Activated T-cell treated with anti-CD3 and anti-CD28 coated beads, Interleukin-2, amount 50 U/mL, for 72 hours (primary cell): ENCODE measurements around the gene PPP1R14B. TPM values are rescaled to one million over a fixed set of nuclear protein-coding genes. Genes with fewer than 3 reads are reported as not detected.

Source experiments
- ATAC-seq, 2 donors: fragments of 150-1000 bp; cut with Tn5 transposase; replicated peaks in 1 of 2; 2 replicates each; pipeline ENCODE4 v1.10.0; 2021; ENCODE audit warnings: moderate library complexity in 2 of 2, mild to moderate bottlenecking in 1 of 2
- DNase-seq, 2 donors: peaks; one replicate each; pipeline ENCODE4 v3.0.0; 2021 to 2022; ENCODE audit warnings: mixed read lengths in 1 of 2
- H3K27ac Mint-ChIP-seq: one replicate; pipeline ENCODE4 v1.8.0; 2022; ENCODE audit warnings: mild to moderate bottlenecking, moderate library complexity, mixed read lengths
- H3K27me3 Mint-ChIP-seq: one replicate; pipeline ENCODE4 v1.8.0; 2022; ENCODE audit warnings: low read depth, mixed read lengths
- H3K36me3 Mint-ChIP-seq, 2 donors: one replicate each; pipeline ENCODE4 v1.8.0; 2022; ENCODE audit warnings: mixed read lengths in 2 of 2, mild to moderate bottlenecking in 1 of 2; ENCODE audit not compliant: insufficient read depth in 2 of 2
- H3K4me1 Mint-ChIP-seq: one replicate; pipeline ENCODE4 v1.8.0; 2022; ENCODE audit warnings: low read depth, mixed read lengths
- H3K4me3 Mint-ChIP-seq, 2 donors: one replicate each; pipeline ENCODE4 v1.8.0; 2022; ENCODE audit warnings: mild to moderate bottlenecking in 2 of 2, mixed read lengths in 2 of 2, moderate library complexity in 2 of 2
- H3K9me3 Mint-ChIP-seq, 2 donors: one replicate each; pipeline ENCODE4 v1.8.0; 2022; ENCODE audit warnings: mixed read lengths in 2 of 2
- total RNA-seq, 2 donors: library from RNA; stranded (reverse); gene quantifications; one replicate each; pipeline ENCODE4 v1.2.3, GENCODE V29; 2022

Gene PPP1R14B
- total RNA-seq, 2 donors from 2014 or later: 121 to 149 TPM

GRCh38 chr11:64269540-64270220 is 22.9 kb upstream of the PPP1R14B start:
- DNase-seq: peak; percentile 98
- Mint-ChIP-seq H3K9me3 (no peaks in the 10 kb centered on the region), H3K4me3 (peak overlapping the region; percentile 90 to 100), H3K4me1 (peaks cover 29% of the 10 kb centered on the region), H3K36me3 (peaks cover 0 to 7% of the 10 kb centered on the region in 2 donors), H3K27me3 (no peaks in the 10 kb centered on the region), H3K27ac (peak overlapping the region; percentile 98)
- ATAC-seq: peak; percentile 76 to 80

- Mint-ChIP-seq H3K4me3 (peak overlapping the region; percentile 90 to 100), H3K9me3 (no peaks in the 10 kb centered on the region), H3K27ac (peak overlapping the region; percentile 81), H3K36me3 (peaks cover 0 to 7% of the 10 kb centered on the region in 2 donors), H3K4me1 (peaks cover 29% of the 10 kb centered on the region), H3K27me3 (no peaks in the 10 kb centered on the region)
- ATAC-seq (peak; percentile 14 to 34), DNase-seq (peak; percentile 62 to 71)
These were observed 22.3 kb upstream of the PPP1R14B start for GRCh38 chr11:64268893-64269539.

DNA sequence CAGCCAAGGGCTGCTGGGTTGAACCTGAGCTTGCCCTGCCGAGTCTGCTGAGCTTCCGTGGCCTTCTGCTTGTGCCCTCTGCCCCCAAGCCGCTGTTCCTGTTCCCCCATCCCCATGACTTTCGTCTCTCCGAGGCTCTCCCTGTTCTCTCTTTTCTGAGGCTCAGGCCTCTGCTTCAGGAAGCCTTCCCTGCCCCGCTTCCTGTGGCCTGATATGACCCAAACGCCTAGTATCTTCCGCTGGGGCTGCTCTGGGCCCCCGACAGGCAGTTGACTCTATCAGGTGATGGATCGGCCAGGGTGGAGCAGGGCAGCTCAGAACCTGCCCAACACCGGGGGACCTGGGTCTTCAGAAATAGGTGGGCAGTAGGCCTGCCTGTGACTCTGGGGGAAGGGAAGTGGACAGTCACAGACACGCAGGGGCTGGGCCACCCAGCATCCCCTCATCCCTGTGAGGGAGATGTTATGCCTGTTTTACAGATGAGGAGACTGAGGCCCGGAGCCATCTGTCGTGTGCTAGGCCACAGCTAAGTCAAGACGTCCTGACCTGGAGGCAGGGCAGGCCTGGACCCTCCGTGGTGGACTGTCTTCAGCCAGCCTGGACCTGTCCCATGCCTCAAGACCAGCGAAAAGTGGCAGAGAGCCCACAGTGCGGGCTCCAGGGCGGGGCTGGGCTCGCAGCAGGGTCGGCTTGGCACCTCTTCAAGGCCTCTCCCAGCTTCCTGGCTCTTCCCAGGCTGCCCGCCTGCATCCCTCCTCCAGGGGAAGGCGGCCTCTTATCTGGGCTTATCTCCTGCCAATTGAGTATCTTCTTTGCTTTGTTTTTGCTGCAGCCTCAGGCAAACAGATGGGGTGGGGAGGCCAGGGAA is 21.5 kb upstream of the PPP1R14B start:
- ATAC-seq: no peak

DNA sequence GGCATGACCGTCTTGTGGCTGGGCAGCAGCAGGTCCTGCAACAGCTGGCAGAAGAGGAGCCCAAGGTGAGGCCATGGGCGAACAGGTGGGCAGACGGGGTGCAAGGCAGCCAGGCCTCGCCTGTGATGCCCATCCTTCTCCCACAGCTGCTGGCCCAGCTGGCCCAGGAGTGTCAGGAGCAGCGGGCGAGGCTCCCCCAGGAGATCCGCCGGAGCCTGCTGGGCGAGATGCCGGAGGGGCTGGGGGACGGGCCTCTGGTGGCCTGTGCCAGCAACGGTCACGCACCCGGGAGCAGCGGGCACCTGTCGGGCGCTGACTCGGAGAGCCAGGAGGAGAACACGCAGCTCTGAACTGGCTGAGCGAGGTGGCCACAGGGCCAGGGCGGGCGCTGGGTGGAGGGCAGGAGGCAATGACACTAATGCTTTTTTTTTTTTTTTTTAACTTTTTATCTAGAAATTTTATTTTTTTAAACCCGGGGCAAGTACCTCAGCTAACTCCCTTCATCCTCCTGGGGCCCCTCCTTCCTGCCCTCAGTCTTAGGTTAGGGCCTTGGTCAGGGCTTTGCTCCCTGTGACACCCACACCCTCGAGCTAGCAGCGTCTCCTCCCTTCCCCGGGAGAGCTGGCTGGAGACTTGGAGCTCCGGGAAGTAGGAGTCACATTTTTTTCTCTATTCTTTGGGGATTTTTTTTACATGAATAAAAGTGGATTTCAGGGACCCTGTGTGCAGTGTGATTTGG is 20.6 kb upstream of the PPP1R14B start:
- ATAC-seq (no peak), DNase-seq (no peak)
- Mint-ChIP-seq H3K4me1 (peaks cover 27% of the 10 kb centered on the region), H3K9me3 (no peaks in the 10 kb centered on the region), H3K36me3 (peaks cover 0 to 7% of the 10 kb centered on the region in 2 donors), H3K27ac (no peak overlapping the region), H3K27me3 (no peaks in the 10 kb centered on the region), H3K4me3 (peak overlapping the region; percentile 42 to 90)

More for the DNA sequence above, 21.5 kb upstream of the PPP1R14B start:
- Mint-ChIP-seq H3K4me1 (peaks cover 29% of the 10 kb centered on the region), H3K27me3 (no peaks in the 10 kb centered on the region), H3K9me3 (no peaks in the 10 kb centered on the region), H3K4me3 (peak overlapping the region; percentile 90 to 100), H3K27ac (peak overlapping the region; percentile 81), H3K36me3 (peaks cover 0 to 7% of the 10 kb centered on the region in 2 donors)
- DNase-seq: no peak

GRCh38 chr11:64266339-64266738 is 19.6 kb upstream of the PPP1R14B start:
- Mint-ChIP-seq H3K27me3 (no peaks in the 10 kb centered on the region), H3K4me3 (no peak overlapping the region), H3K27ac (no peak overlapping the region), H3K4me1 (peaks cover 20% of the 10 kb centered on the region), H3K36me3 (peaks cover 0 to 7% of the 10 kb centered on the region in 2 donors), H3K9me3 (no peaks in the 10 kb centered on the region)
- ATAC-seq (no peak), DNase-seq (no peak)

DNA sequence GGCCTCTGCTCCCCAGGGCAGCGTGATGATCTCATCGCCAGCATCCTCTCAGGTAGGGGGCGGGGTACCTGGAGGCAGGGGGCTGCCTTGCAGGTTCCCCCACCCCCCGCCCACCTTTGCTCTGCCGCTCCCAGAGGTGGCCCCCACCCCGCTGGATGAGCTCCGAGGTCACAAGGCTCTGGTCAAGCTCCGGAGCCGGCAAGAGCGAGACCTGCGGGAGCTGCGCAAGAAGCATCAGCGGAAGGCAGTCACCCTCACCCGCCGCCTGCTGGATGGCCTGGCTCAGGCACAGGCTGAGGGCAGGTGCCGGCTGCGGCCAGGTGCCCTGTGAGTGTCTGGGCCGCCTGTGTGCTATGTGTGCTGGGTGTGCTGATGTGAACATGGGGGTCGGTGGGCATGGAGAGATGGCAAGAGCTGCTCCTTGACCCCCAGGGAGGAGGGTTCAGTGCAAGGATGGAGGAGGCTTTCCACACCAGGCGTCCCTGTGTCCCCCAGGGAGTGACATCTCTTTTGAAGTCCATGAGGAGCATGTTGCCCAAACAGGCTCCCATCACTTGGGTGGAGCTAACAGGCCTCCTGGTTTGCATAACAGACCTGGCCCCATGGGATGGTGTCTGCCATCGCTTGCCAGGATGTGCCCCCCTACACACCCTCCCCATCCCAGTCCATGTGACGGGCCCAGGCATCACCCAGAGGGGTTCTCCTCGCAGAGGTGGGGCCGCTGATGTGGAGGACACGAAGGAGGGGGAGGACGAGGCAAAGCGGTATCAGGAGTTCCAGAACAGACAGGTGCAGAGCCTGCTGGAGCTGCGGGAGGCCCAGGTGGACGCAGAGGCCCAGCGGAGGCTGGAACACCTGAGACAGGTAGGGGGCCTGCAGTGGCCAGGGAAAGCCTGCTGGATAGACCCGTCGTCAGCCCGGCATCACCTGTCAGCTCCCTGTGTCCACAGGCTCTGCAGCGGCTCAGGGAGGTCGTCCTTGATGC is 18.7 kb upstream of the PPP1R14B start:
- no peak overlapping the region for H3K27ac Mint-ChIP-seq
- DNase-seq (no peak), ATAC-seq (no peak)
- H3K4me3 Mint-ChIP-seq: no peak overlapping the region
- H3K4me1 Mint-ChIP-seq: peaks cover 20% of the 10 kb centered on the region
- H3K36me3 Mint-ChIP-seq: peaks cover 0 to 7% of the 10 kb centered on the region in 2 donors
- H3K27me3 Mint-ChIP-seq: no peaks in the 10 kb centered on the region
- no peaks in the 10 kb centered on the region for H3K9me3 Mint-ChIP-seq

GRCh38 chr11:64264371-64264852 is 17.7 kb upstream of the PPP1R14B start:
- H3K4me3 Mint-ChIP-seq: no peak overlapping the region
- H3K27ac Mint-ChIP-seq: no peak overlapping the region
- DNase-seq (no peak), ATAC-seq (no peak)
- peaks cover 2 to 6% of the 10 kb centered on the region in 2 donors for H3K36me3 Mint-ChIP-seq
- no peaks in the 10 kb centered on the region for H3K9me3 Mint-ChIP-seq
- H3K4me1 Mint-ChIP-seq: peaks cover 25% of the 10 kb centered on the region
- H3K27me3 Mint-ChIP-seq: no peaks in the 10 kb centered on the region

GRCh38 chr11:64263947-64264317 is 17.2 kb upstream of the PPP1R14B start:
- no peak overlapping the region for H3K4me3 Mint-ChIP-seq
- H3K9me3 Mint-ChIP-seq: no peaks in the 10 kb centered on the region
- H3K27ac Mint-ChIP-seq: no peak overlapping the region
- no peak for DNase-seq
- no peaks in the 10 kb centered on the region for H3K27me3 Mint-ChIP-seq
- no peak for ATAC-seq
- H3K36me3 Mint-ChIP-seq: peaks cover 2 to 3% of the 10 kb centered on the region in 2 donors
- H3K4me1 Mint-ChIP-seq: peaks cover 26% of the 10 kb centered on the region

DNA sequence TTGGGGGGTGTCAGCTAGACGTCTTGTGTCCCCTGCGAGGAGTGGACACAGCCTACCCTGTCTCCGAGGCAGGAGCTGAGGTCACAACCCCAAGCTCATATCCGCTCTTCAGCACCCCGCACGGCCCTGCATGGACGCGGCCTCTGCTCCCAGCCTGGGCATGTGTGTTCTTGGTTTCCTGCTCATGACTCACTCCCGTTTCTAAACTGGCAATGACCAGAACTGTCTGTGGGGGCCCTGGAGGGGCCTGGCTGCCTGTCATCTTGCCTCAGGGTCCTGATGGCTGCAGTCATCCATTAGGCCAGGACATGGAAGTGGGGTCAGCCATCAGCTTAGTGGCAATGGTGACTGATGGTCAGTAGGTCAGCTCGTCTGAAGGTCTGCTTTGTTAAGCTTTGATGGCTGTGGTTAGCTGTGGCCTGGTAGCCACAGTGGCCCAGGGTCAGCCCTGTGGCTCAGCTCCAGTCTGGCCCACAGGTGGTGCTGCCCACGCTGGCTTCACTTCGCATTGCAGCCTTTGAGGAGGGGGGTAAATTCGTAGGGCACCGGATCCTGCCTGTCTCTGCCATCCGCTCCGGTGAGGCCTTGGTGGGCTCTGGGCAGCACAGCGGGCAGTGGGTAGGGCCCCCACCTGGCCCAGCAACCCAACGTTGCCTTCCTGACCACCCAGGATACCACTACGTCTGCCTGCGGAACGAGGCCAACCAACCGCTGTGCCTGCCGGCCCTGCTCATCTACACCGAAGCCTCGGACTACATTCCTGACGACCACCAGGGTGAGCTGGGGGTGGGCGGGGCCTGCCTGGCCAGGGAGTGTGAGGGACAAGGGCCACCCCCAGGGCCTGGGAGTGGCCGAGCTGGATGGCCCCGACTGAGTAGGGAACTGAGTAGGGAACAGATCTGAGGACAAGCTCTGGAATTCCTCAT is 16.5 kb upstream of the PPP1R14B start:
- DNase-seq: no peak
- Mint-ChIP-seq H3K4me1 (peaks cover 19% of the 10 kb centered on the region), H3K4me3 (no peak overlapping the region), H3K27me3 (no peaks in the 10 kb centered on the region), H3K9me3 (no peaks in the 10 kb centered on the region), H3K36me3 (peaks cover 2% of the 10 kb centered on the region in 2 donors), H3K27ac (no peak overlapping the region)
- ATAC-seq: no peak

DNA sequence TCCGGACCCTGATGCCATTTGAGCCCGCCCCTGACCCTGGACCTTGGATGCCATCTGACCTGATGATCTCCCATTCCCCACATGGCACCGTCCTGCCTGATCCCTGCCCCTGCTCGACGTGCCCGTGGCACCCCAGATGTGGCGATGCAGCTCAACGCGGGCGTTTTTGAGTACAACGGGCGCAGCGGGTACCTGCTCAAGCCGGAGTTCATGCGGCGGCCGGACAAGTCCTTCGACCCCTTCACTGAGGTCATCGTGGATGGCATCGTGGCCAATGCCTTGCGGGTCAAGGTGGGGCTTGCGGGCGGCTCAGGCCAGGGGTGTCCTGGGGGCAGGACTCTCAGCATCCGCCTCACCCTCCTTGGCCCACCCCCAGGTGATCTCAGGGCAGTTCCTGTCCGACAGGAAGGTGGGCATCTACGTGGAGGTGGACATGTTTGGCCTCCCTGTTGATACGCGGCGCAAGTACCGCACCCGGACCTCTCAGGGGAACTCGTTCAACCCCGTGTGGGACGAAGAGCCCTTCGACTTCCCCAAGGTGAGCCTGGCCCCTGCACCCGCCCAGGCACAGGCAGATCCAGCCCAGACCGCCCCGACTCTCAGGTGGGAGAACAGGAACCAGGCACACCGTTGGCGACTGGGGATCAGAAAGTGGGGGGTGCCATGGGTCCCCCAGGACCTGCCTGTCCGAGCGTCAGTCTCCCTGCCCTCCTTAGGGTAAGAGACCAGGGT is 15.7 kb upstream of the PPP1R14B start:
- Mint-ChIP-seq H3K36me3 (peaks cover 2 to 3% of the 10 kb centered on the region in 2 donors), H3K4me1 (peaks cover 12% of the 10 kb centered on the region), H3K4me3 (no peak overlapping the region), H3K27ac (no peak overlapping the region), H3K27me3 (no peaks in the 10 kb centered on the region), H3K9me3 (no peaks in the 10 kb centered on the region)
- no peak for DNase-seq
- no peak for ATAC-seq
